WI38 (cell line): ENCODE measurements around the gene LCN1.
"Not testable (repeated sequence)": the region's sequence is repeated elsewhere in the genome, so short reads cannot be mapped to it uniquely, and the experiment has no call there.

ENCODE experiments used
- H3K4me3 ChIP-seq: 2 replicates; pipeline ENCODE4 v1.5.1; 2011; ENCODE audit warnings: low read depth, mild to moderate bottlenecking, control low read depth, low read length
- CTCF ChIP-seq: IDR thresholded peaks from 2 replicates; pipeline ENCODE4 v1.5.1; 2012; ENCODE audit warnings: low read depth, mild to moderate bottlenecking, control low read depth, low read length

LCN1 gene

GRCh38 chr9:135536216-135536615 is 15.0 kb downstream of the LCN1 start:
- H3K4me3 ChIP-seq = no peak overlapping the region
- TF ChIP-seq CTCF = no peak

- not testable (repeated sequence) for H3K4me3 ChIP-seq
Observed at GRCh38 chr9:135543262-135543894, 22.1 kb downstream of the LCN1 start.

GRCh38 chr9:135544981-135545635 is 23.9 kb downstream of the LCN1 start:
- no peak overlapping the region for H3K4me3 ChIP-seq
- no peak for TF ChIP-seq CTCF

GRCh38 chr9:135545646-135546176 is 24.5 kb downstream of the LCN1 start, which contains the start of gene OBP2A:
Gene OBP2A (plus strand): TSS chr9:135546126. CDS start chr9:135546181, 55 bp downstream.
- H3K4me3 ChIP-seq = not testable (repeated sequence)

GRCh38 chr9:135546792-135547617 is 25.8 kb downstream of the LCN1 start:
- not testable (repeated sequence) for H3K4me3 ChIP-seq

GRCh38 chr9:135547756-135548736 is 26.8 kb downstream of the LCN1 start:
- H3K4me3 ChIP-seq = no peak overlapping the region
- no peak for TF ChIP-seq CTCF

- H3K4me3 ChIP-seq = not testable (repeated sequence)
Observed at GRCh38 chr9:135549478-135550343, 28.5 kb downstream of the LCN1 start.

GRCh38 chr9:135550344-135550918 is 29.2 kb downstream of the LCN1 start:
- H3K4me3 ChIP-seq = no peak overlapping the region
- no peak for TF ChIP-seq CTCF
